ENCODE data around the gene TNK1.

DNA sequence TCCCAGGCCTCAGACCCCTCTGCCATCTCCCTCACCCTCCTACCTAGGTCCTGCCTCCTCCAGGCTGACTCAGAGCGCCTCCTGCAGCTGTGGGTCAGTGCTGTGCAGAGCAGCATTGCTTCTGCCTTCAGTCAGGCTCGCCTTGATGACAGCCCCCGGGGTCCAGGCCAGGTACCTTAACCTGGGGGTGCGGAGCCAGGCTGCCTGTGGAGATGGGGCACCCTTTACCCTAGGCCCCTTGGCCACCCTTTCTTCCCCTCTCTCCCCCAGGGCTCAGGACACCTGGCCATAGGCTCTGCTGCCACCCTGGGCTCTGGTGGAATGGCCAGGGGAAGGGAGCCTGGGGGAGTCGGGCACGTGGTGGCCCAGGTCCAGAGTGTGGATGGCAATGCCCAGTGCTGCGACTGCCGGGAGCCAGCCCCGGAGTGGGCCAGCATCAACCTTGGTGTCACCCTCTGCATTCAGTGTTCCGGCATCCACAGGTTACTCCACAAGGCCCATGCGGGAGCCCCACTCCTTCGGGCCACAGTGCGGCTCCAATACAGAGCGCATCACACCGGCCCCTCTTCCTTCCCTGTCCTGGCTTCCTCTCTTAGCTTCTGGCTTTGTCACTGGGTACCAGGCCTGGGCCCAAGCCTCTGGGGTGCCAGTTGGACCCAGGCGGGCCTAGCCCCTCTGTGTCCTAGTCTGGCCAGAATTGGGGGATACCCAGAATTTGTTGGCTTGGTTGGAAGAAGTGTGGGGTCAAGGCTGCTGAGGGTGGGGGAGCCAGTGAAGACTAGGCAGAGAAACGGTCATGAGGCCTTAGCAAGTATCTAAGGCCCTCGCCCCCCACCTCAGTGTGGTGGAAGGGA, 33.9 kb upstream of the TNK1 start:
- TF ChIP-seq, protein P1, sequence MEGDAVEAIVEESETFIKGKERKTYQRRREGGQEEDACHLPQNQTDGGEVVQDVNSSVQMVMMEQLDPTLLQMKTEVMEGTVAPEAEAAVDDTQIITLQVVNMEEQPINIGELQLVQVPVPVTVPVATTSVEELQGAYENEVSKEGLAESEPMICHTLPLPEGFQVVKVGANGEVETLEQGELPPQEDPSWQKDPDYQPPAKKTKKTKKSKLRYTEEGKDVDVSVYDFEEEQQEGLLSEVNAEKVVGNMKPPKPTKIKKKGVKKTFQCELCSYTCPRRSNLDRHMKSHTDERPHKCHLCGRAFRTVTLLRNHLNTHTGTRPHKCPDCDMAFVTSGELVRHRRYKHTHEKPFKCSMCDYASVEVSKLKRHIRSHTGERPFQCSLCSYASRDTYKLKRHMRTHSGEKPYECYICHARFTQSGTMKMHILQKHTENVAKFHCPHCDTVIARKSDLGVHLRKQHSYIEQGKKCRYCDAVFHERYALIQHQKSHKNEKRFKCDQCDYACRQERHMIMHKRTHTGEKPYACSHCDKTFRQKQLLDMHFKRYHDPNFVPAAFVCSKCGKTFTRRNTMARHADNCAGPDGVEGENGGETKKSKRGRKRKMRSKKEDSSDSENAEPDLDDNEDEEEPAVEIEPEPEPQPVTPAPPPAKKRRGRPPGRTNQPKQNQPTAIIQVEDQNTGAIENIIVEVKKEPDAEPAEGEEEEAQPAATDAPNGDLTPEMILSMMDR (IDR thresholded peaks at IDR 0.05; ENCODE audit: extremely low read depth in 1 of 2, insufficient read depth in 1 of 2, low read depth in 1 of 2, low read length in 2 of 2), result no peak
- TF ChIP-seq, protein P2, sequence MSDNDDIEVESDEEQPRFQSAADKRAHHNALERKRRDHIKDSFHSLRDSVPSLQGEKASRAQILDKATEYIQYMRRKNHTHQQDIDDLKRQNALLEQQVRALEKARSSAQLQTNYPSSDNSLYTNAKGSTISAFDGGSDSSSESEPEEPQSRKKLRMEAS (IDR thresholded peaks at IDR 0.05; ENCODE audit: insufficient read depth, insufficient read length), result no peak
- TF ChIP-seq POLR2A (IDR thresholded peaks at IDR 0.05; ENCODE audit: low read depth, low read length) (no peak), POLR2AphosphoS5 (IDR thresholded peaks at IDR 0.05; ENCODE audit: insufficient read depth, low read depth, low read length) (no peak), EZH2 (IDR thresholded peaks at IDR 0.05; ENCODE audit: borderline replicate concordance, low read depth, low read length, severe bottlenecking) (no peak)
